Right ventricle myocardium inferior (tissue), 1 donor: ENCODE data around the gene RUSF1. TPM values are rescaled to one million over a fixed set of nuclear protein-coding genes. Genes with fewer than 3 reads are reported as not detected.
"Not testable (repeated sequence)": the region's sequence is repeated elsewhere in the genome, so short reads cannot be mapped to it uniquely, and the experiment has no call there.

ENCODE experiments used
- ATAC-seq: fragments of 200-7000 bp; cut with Tn5 transposase; one replicate; pipeline ENCODE4 v1.9.1; 2020; ENCODE audit warnings: mild to moderate bottlenecking, moderate library complexity
- DNase-seq: peaks from one replicate; pipeline ENCODE4 v3.0.0; 2021; ENCODE audit errors: missing footprints
- intact Hi-C: fragments of 100-400 bp; cut with DNase I; formaldehyde crosslinking; loops from one replicate; pipeline ENCODE4 v1.11.0; 2022
- total RNA-seq: library from RNA; stranded (reverse); fragmentation: NEBNext Ultra II Directional; extraction: Animal tissue kit (Norgen Biotek cat#: 25700); gene quantifications from one replicate; pipeline ENCODE4 v1.2.1, GENCODE V29; 2021
- donor health status: DM: no; HTN: yes; CAD: no; lungs with severe emphysema.

RUSF1 gene
- total RNA-seq, 1 donor from 2014 or later = 19.9 TPM

- intact Hi-C loops = no loop called here
- ATAC-seq = no peak
- no peak for DNase-seq
Measured at GRCh38 chr16:31489616-31490584, 18.3 kb downstream of the RUSF1 start.

DNA sequence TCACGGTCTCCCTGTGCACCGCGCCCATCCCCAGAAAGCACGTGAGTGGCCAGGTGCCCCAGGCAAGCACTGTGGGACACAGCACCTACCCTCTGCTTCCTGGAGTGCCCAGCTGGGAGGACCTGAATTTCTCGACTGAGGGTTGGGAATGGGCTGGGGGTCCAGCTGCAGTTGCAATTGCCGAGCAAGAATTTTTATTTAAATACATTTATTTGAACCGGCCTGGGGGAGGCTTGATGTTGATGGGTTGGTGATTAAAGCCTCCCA lies 19.0 kb downstream of the RUSF1 start:
- DNase-seq (no peak), ATAC-seq (no peak)
- intact Hi-C loops = no loop called here

GRCh38 chr16:31488468-31489297 lies 19.5 kb downstream of the RUSF1 start:
- DNase-seq (no peak), ATAC-seq (no peak)
- intact Hi-C loops = no loop called here

GRCh38 chr16:31487720-31488467 lies 20.3 kb downstream of the RUSF1 start:
- intact Hi-C loops = no loop called here
- peak; percentile 74 for ATAC-seq
- peak; percentile 81 for DNase-seq

GRCh38 chr16:31487071-31487719 lies 21.0 kb downstream of the RUSF1 start:
- ATAC-seq = peak; percentile 3
- intact Hi-C loops = no loop called here
- no peak for DNase-seq

DNA sequence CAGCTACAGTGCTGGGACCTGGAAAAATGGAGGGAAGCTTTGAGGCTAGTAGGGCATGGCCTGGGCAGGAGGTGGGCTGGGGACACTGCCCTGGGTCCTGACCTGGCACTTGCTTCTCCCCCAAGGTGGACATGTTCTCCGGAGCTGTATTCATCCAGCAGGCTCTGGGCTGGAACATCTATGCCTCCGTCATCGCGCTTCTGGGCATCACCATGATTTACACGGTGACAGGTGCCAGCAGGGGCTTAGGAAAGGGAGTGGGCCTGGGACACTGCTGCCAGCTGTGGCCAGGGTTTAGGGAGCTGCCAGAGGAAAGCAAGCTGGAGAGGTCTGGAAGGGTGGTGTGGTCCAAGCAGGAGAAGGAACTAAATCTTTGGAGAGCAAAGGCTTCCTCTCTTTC lies 22.1 kb downstream of the RUSF1 start:
- ATAC-seq (no peak), DNase-seq (no peak)
- intact Hi-C loops = no loop called here

GRCh38 chr16:31485571-31485970 lies 22.6 kb downstream of the RUSF1 start:
- no peak for DNase-seq
- intact Hi-C loops = no loop called here
- ATAC-seq = no peak

DNA sequence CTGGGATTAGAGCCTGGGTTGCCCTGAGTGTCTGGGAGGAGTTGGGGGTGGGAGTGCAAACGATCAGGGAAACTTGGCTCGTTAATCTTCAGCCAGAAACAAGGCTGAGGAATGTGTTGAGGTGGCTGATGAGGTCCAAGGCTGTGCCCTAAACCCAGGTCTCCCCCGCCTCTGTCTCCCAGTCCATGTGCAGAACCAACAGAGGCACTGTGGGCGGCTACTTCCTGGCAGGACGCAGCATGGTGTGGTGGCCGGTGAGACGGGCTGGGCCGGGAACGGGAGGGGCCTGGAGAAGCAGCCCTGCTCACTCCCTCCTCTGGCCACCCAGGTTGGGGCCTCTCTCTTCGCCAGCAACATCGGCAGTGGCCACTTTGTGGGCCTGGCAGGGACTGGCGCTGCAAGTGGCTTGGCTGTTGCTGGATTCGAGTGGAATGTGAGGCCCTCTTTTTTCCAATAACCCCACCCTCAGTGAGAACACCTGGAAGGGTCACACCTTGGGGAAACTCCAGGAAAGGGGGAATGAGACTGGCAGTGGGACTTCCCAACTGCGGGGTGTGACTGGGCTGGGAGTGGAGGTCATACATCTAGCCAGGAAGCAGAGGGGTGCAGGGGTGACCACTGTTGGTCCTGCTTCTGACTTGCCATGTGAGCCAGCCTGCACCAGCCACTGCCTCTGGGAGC lies 23.6 kb downstream of the RUSF1 start:
- intact Hi-C loops = no loop called here
- no peak for ATAC-seq

GRCh38 chr16:31484048-31484447 lies 24.1 kb downstream of the RUSF1 start:
- ATAC-seq, intact Hi-C loops, DNase-seq: not testable (repeated sequence)

More for the DNA sequence above, 23.6 kb downstream of the RUSF1 start:
- no peak for DNase-seq

- intact Hi-C loops = no loop called here
- ATAC-seq = no peak
- DNase-seq = no peak
Measured at GRCh38 chr16:31483081-31483480, 25.1 kb downstream of the RUSF1 start, which contains the start of gene SLC5A2. SLC5A2 (plus strand) TSS chr16:31483123; CDS start chr16:31483137, 14 bp downstream.

- intact Hi-C loops = no loop called here
- ATAC-seq = no peak
- DNase-seq = no peak
Measured at GRCh38 chr16:31480851-31481536, 27.2 kb downstream of the RUSF1 start.

- ATAC-seq = no peak
- DNase-seq = no peak
- intact Hi-C loops = loop anchor here (10.0 kb wide), 1 partner anchor 235 kb away; a partner anchor contains a TSS
Measured at GRCh38 chr16:31479751-31480150, 28.4 kb downstream of the RUSF1 start.

GRCh38 chr16:31478956-31479355 lies 29.2 kb downstream of the RUSF1 start:
- DNase-seq = no peak
- intact Hi-C loops = loop anchor here (10.0 kb wide), 1 partner anchor 236 kb away; a partner anchor contains a TSS
- ATAC-seq = no peak

DNA sequence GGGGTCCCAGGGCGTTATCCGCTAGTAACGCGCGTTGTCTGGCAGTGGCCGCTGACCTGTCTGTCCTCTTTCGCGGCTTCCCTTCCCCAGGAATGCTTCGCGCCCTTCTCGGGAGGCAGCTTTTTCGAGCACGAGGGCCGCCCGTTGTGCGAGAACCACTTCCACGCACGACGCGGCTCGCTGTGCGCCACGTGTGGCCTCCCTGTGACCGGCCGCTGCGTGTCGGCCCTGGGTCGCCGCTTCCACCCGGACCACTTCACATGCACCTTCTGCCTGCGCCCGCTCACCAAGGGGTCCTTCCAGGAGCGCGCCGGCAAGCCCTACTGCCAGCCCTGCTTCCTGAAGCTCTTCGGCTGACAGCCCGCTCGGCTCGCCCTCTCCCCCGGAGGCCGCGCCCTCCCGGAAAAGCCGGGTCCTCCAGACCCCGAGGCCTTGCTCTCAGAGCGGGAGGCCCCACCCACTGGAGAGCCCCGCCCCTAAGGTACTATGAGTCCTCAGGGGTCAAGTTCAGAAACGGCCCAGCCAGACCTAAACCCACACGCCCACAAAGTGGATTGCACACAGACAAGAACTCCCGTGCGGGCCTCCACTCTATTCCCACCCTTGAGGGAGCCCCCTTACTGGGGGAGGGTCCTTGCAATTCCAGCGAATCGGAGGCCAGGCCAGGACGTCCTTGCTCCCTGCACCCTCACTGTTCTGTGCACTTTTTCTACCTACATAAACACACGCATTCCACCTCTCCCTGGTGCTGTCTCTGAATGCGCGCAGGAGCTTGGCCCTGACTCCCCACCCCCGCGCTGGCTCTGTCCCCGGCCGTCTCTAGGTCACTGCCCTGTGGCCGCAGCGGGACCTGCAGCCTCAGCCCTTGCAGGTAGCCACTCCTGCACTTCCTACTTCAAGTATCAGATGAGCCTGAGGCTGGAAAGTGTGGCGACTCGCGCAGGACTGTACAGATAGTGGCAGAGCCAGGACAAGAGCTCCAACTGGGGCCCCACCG lies 30.7 kb downstream of the RUSF1 start:
- intact Hi-C loops = loop anchor here (10.0 kb wide), 1 partner anchor 237 kb away; a partner anchor contains a TSS
- no peak for ATAC-seq
- no peak for DNase-seq

DNA sequence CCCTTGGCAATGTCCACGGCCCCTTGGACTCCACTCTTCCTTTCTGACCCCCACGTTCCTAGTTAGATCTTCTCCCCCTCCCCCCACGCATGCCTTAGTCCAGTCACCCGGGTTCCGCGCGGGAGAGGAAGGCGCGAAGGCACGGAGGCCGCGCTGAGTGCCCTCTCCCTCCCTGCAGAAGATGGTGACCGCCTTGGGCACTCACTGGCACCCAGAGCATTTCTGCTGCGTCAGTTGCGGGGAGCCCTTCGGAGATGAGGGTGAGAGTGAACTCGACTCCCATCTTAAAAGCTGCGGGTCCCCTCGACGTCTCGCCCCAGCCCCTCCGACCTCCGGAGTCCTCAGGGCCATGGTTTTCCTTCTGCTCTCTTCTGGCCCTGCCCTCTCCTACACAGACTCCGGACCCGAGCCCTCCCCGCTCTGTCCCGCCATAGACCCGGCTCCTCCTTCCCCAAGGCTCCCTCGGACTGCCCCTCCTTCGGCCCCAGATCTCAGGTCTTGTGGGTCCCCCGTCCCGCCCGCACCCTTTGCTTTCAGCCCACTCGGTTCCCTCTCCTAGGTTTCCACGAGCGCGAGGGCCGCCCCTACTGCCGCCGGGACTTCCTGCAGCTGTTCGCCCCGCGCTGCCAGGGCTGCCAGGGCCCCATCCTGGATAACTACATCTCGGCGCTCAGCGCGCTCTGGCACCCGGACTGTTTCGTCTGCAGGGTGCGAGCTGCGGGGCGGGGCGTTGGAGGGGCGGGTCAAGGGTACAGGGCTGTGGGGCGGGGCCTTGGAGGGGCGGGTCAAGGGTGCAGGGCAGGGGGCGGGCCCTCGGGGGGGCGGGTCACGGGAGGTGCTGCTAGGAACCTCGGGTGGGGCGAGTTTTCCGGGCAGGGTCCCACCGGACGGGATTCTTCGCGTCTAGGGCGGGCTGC lies 31.6 kb downstream of the RUSF1 start:
- peak; percentile 26 for ATAC-seq
- peak; percentile 94 for DNase-seq
- intact Hi-C loops = loop anchor here (10.0 kb wide), 1 partner anchor 238 kb away; a partner anchor contains a TSS
